ENCODE data around the gene C1QTNF9B.

Gene C1QTNF9B

GRCh38 chr13:23855360-23855759 is 41.9 kb downstream of the C1QTNF9B start:
- no peak overlapping the region for H3K4me3 ChIP-seq (ENCODE audit: low read length)
- TF ChIP-seq ZNF274 (IDR thresholded peaks at IDR 0.05; ENCODE audit: low read depth, low read length): no peak

- TF ChIP-seq ZNF274 (IDR thresholded peaks at IDR 0.05; ENCODE audit: low read depth, low read length): no peak
- H3K4me3 ChIP-seq (ENCODE audit: low read length): no peak overlapping the region
Measured at GRCh38 chr13:23852351-23852750, 45.0 kb downstream of the C1QTNF9B start.

GRCh38 chr13:23851106-23851505 is 46.2 kb downstream of the C1QTNF9B start:
- H3K4me3 ChIP-seq (ENCODE audit: low read length): no peak overlapping the region
- TF ChIP-seq ZNF274 (IDR thresholded peaks at IDR 0.05; ENCODE audit: low read depth, low read length): no peak

- H3K4me3 ChIP-seq (ENCODE audit: low read length): no peak overlapping the region
- no peak for TF ChIP-seq ZNF274 (IDR thresholded peaks at IDR 0.05; ENCODE audit: low read depth, low read length)
Measured at GRCh38 chr13:23850134-23850533, 47.2 kb downstream of the C1QTNF9B start.

DNA sequence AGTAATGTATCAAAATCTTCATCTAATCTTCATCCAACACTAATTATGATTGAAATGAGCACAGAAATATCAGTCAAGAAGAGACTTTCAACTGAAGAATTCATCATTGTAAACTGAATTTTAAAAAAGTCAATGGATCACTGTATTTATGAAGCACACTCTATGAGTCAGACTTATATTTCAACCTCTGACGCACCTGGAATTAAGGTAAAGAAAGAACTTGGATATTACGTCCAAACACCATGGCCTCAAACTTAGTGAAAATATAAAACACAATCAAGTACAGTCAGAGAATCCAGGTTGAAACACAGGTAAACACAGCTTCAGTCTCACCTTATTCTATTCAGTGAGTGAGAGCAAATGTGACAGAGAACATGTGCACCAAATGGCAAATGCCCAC is 47.6 kb downstream of the C1QTNF9B start:
- no peak overlapping the region for H3K4me3 ChIP-seq (ENCODE audit: low read length)
- TF ChIP-seq ZNF274 (IDR thresholded peaks at IDR 0.05; ENCODE audit: low read depth, low read length): no peak

DNA sequence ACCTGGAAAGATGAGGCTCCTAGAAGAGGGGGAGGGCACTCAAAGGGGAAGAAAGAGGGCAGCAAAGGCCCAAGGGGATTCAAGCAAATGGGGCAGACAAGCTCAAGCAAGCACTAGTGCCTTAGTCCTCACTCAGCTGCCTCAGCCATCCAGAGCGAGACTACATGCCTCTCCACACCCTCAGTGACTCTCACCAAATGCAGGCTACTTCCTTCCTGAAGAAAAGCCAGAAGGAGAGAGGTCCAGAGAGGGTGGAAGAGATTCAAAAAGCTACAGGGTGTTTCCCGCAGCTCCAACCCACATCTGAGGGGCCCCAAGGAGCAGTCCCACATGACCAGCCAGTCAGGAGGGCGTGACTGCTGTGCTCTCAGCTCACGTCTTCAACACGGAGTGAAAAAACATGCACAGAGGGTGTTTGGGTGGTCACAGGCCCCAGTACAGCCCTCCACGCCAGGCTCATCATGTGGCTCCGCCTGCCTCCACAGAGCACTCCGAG is 48.6 kb downstream of the C1QTNF9B start:
- no peak overlapping the region; the same call in 1 of the 2 replicates for H3K4me3 ChIP-seq (ENCODE audit: low read length)
- no peak for TF ChIP-seq ZNF274 (IDR thresholded peaks at IDR 0.05; ENCODE audit: low read depth, low read length)

DNA sequence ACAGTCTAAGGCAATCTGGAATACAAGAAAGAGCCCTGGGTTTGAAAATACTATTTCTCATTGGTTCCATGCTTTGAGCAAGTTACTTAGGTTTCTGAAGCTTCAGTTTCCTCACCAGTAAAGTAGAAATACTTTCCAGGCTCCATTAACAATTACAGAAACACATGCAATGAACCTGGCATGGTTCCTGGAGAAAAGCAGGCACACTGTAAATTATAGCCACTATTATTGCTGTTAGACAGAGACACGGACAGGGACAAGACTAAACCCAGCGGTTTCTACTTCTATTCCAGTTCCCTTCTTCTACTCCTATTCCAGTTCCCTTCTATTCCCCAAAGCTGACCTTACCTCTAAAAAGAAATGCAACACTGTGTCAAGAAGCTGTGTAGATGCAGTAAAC is 49.3 kb downstream of the C1QTNF9B start:
- H3K4me3 ChIP-seq (ENCODE audit: low read length): no peak overlapping the region; the same call in 1 of the 2 replicates
- TF ChIP-seq ZNF274 (IDR thresholded peaks at IDR 0.05; ENCODE audit: low read depth, low read length): no peak

DNA sequence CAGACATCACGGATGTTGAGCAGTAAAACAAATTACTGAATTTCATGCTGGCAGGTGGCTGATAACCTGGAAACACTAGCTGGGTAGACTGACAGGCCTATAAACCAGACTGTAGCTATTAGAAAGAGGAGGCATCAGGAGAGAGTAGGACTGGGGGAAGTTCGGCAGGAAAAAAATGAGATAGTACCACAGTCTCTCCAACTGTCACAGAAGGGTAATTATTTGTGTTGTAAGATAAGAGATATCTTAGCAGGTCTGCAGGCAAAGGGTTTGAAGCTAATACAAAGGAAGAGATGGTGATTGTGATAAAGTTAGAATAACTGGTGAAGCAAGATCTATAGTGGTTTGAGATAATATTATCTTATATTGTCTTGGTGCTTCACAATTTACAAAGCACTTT is 49.8 kb downstream of the C1QTNF9B start:
- no peak for TF ChIP-seq ZNF274 (IDR thresholded peaks at IDR 0.05; ENCODE audit: low read depth, low read length)
- no peak overlapping the region; the same call in 1 of the 2 replicates for H3K4me3 ChIP-seq (ENCODE audit: low read length)

DNA sequence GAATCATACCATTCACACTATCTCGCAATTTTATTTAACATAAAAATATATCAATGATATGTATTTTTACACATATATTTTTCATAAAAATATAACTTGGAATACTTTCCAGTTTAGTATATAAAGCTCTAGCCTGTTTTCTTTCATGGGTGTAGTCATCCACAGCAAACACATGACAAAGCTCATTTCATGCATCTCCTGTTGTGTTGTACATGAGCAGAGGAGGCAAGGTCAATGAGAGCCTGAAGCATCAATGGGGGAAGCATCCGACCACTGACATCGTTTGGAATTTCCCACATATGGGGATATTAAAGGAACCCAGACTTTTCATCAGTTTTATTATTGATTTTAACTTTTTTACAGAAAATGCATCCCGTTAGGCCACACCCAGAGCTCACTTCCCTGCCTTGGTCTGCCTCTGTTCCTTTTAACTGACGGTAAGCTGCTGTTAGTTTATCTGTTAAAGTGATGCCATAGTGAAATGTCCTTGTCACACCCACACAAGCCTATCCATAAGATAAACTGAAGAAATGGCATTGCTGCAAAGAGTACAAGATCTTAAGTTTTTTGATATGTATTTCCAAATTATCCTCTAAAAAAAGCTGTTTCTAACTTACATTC is 52.1 kb downstream of the C1QTNF9B start:
- H3K4me3 ChIP-seq (ENCODE audit: low read length): no peak overlapping the region
- no peak for TF ChIP-seq ZNF274 (IDR thresholded peaks at IDR 0.05; ENCODE audit: low read depth, low read length)

DNA sequence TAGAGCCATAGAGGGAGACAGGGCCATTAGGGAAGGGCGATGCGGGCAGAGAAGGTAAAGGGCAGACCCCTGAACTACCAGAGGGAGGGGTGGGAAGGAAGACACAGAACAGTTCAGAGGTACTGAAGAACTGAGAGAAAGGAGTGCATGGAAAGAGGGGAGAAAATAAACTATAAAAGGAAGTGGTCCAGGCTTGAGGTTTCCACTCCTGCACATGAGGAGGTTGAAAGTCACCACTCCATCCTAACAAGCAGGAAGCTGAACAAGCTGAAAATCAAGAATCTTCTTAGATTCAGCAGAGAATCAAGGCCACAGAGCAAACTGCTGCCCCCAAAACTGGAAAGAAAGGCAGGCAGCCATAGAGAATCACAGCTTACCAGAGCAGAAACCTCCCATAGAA is 53.2 kb downstream of the C1QTNF9B start:
- no peak for TF ChIP-seq ZNF274 (IDR thresholded peaks at IDR 0.05; ENCODE audit: low read depth, low read length)
- H3K4me3 ChIP-seq (ENCODE audit: low read length): no peak overlapping the region

DNA sequence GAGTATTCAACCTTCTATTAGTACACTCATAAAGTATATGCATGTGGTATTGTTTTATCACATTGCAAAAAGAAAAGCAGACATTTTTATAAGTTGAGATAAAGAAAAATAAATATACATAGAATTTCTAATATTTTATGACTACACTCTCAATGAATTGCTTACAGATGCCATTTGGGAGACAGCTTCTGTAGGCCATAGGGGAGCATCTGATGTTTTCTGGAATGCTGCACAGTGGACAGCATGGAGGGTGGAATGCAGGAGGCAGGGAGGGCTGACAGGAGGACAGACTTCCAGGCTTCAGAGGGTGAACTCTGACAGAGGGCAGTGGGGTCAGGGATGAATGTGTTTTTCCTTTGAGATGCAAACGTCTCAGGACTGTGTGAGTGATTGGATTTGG is 53.9 kb downstream of the C1QTNF9B start:
- no peak overlapping the region for H3K4me3 ChIP-seq (ENCODE audit: low read length)
- TF ChIP-seq ZNF274 (IDR thresholded peaks at IDR 0.05; ENCODE audit: low read depth, low read length): no peak

- H3K4me3 ChIP-seq (ENCODE audit: low read length): no peak overlapping the region
- no peak for TF ChIP-seq ZNF274 (IDR thresholded peaks at IDR 0.05; ENCODE audit: low read depth, low read length)
Measured at GRCh38 chr13:23842406-23842805, 54.9 kb downstream of the C1QTNF9B start.

All from GM08714 (cell line).